ENCODE measurements around the gene NANOG.

DNA sequence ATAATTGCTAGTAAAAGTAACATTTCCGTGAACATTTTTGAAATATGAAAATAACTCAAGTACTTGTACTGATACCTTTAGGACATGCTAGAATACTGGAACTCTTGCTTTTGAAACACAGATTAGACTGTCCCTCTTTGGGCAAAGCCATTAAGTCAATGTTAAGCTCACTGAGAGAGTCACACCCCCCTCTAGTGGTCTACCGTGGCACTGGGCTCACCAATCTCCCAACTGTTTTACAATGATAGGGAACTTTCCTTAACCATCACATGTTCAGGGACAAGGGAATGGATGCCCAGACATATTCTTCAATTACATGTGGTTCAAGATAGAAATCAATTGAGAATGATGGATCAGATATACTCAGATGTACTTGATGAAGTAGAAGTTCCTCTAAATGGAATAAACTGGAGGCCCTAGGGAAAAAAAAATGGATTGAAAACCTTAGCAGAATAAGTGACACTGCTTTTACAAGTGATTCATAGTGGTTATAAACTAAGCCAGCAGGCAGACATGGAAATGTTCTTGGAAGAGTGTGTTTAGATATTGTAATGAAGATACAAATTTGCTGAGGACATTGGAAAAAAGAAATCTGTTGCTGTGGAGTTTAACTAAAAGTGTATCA is 17.8 kb downstream of the NANOG start:
- TF ChIP-seq CTCF (IDR thresholded peaks at IDR 0.05) (peak; percentile 43 to 81 (median 66)), POLR2AphosphoS5 (IDR thresholded peaks at IDR 0.05) (no peak)

All from upper lobe of left lung (tissue), 4 donors.